Gastrocnemius medialis (tissue), 4 donors: Measurements from ENCODE around the gene C5orf52. TPM values are rescaled to one million over a fixed set of nuclear protein-coding genes. Genes with fewer than 3 reads are reported as not detected.

ENCODE experiments used
- ATAC-seq, 2 donors: fragments of 150-250 bp; one replicate each; pipeline ENCODE4 v1.9.1; 2016
- DNase-seq, 2 donors: peaks; one replicate each; pipeline ENCODE4 v3.0.0-alpha.2; 2019
- H3K27ac ChIP-seq, 4 donors: fragments of 200-600 bp; sonication (generic); 1 replicate in 1 of 4; 2 replicates in 3 of 4; pipeline ENCODE4 v1.5.1; 2016 to 2018; ENCODE audit warnings: mild to moderate bottlenecking in 2 of 4, moderate library complexity in 1 of 4
- H3K27me3 ChIP-seq, 3 donors: fragments of 200-600 bp; sonication (generic) in 2 of 3; 1 replicate in 1 of 3; 2 replicates in 2 of 3; pipeline versions ENCODE4 v1.5.1 to v1.6.0; 2016 to 2019; ENCODE audit warnings: mild to moderate bottlenecking in 1 of 3, moderate library complexity in 1 of 3
- H3K36me3 ChIP-seq, 2 donors: fragments of 200-600 bp; sonication (generic) in 1 of 2; one replicate each; pipeline ENCODE4 v1.5.1; 2017 to 2018
- H3K4me1 ChIP-seq, 2 donors: fragments of 200-600 bp; sonication (generic) in 1 of 2; one replicate each; pipeline ENCODE4 v1.5.1; 2016 to 2017; ENCODE audit warnings: mild to moderate bottlenecking in 2 of 2
- H3K4me3 ChIP-seq, 4 donors: fragments of 200-600 bp; sonication (generic) in 3 of 4; 1 replicate in 1 of 4; 2 replicates in 3 of 4; pipeline ENCODE4 v1.5.1; 2016 to 2019; ENCODE audit warnings: mild to moderate bottlenecking in 2 of 4
- H3K9me3 ChIP-seq, 3 donors: fragments of 200-600 bp; sonication (generic) in 2 of 3; 1 replicate in 1 of 3; 2 replicates in 2 of 3; pipeline ENCODE4 v1.5.1; 2016 to 2019
- CTCF ChIP-seq, 5 experiments: fragments of 450-650 bp in 3 of 5; fragments of 200-600 bp in 2 of 5; sonication (generic) in 2 of 5; IDR thresholded peaks in 4 of 5; conservative IDR thresholded peaks in 1 of 5; 1 replicate in 4 of 5; 2 replicates in 1 of 5; pipeline ENCODE4 v1.5.1; 2016 to 2019; ENCODE audit warnings: antibody characterized with exemption in 5 of 5, mild to moderate bottlenecking in 3 of 5, moderate library complexity in 3 of 5
- POLR2A ChIP-seq, 2 donors: fragments of 450-650 bp; IDR thresholded peaks; one replicate each; pipeline ENCODE4 v1.6.1; 2017; ENCODE audit warnings: antibody characterized with exemption in 2 of 2, mild to moderate bottlenecking in 2 of 2, moderate library complexity in 2 of 2
- in situ Hi-C, 4 donors: fragments of 200-750 bp; cut with MboI; loops; one replicate each; pipeline versions ENCODE4 v1.15.0 to v1.8.0; 2017; ENCODE audit warnings: low sequenced_read_pairs in 4 of 4
- intact Hi-C: fragments of 100-400 bp; cut with DNase I; formaldehyde crosslinking; loops from one replicate; pipeline ENCODE4 v1.15.1; 2023; ENCODE audit warnings: low total_unique reads
- total RNA-seq, 4 donors: library from RNA; depleted of rRNA; stranded (reverse); fragments of >200 nt; gene quantifications; one replicate each; pipeline versions ENCODE4 v1.1.0 to v1.2.3, GENCODE V29; 2016

Gene C5orf52
- total RNA-seq, 4 donors from 2014 or later: not detected

GRCh38 chr5:157713830-157714595, 42.7 kb downstream of the C5orf52 start:
- H3K36me3 ChIP-seq: no peaks in the 10 kb centered on the region
- in situ Hi-C loops (loop anchor here in 3 of 4 donors (10.0 to 25.0 kb wide), 3 partner anchors 277 to 389 kb away; no protein-coding TSS in a partner anchor), intact Hi-C loops (no loop called here)
- H3K27ac ChIP-seq: no peak overlapping the region
- H3K4me1 ChIP-seq: peaks cover 0 to 3% of the 10 kb centered on the region in 2 donors
- no peak for DNase-seq
- no peak overlapping the region for H3K4me3 ChIP-seq
- no peaks in the 10 kb centered on the region for H3K9me3 ChIP-seq
- TF ChIP-seq CTCF (IDR thresholded peaks at IDR 0.05 in 4 of 5, conservative IDR thresholded peaks at IDR 0.05 in 1 of 5) (no peak), POLR2A (IDR thresholded peaks at IDR 0.05) (no peak)
- no peak for ATAC-seq
- no peaks in the 10 kb centered on the region for H3K27me3 ChIP-seq

- Histone ChIP-seq H3K9me3 (no peaks in the 10 kb centered on the region), H3K4me1 (peaks cover 0 to 3% of the 10 kb centered on the region in 2 donors), H3K4me3 (no peak overlapping the region), H3K27ac (no peak overlapping the region), H3K27me3 (no peaks in the 10 kb centered on the region), H3K36me3 (no peaks in the 10 kb centered on the region)
- no peak for TF ChIP-seq CTCF (IDR thresholded peaks at IDR 0.05 in 4 of 5, conservative IDR thresholded peaks at IDR 0.05 in 1 of 5)
- ATAC-seq (no peak), DNase-seq (no peak)
- intact Hi-C loops (no loop called here), in situ Hi-C loops (loop anchor here in 3 of 4 donors (10.0 to 25.0 kb wide), 3 partner anchors 277 to 390 kb away; no protein-coding TSS in a partner anchor)
These were observed 43.2 kb downstream of the C5orf52 start for GRCh38 chr5:157714596-157714864.

GRCh38 chr5:157718519-157718918, 47.2 kb downstream of the C5orf52 start:
- in situ Hi-C loops (loop anchor here (5.0 to 25.0 kb wide), 4 partner anchors 281 to 394 kb away; no protein-coding TSS in a partner anchor), intact Hi-C loops (loop anchor here (1.0 kb wide), 1 partner anchor 286 kb away; no protein-coding TSS in a partner anchor)
- Histone ChIP-seq H3K4me3 (no peak overlapping the region), H3K36me3 (no peaks in the 10 kb centered on the region), H3K27ac (no peak overlapping the region), H3K4me1 (peaks cover 0 to 3% of the 10 kb centered on the region in 2 donors), H3K27me3 (no peaks in the 10 kb centered on the region), H3K9me3 (no peaks in the 10 kb centered on the region)
- TF ChIP-seq CTCF (IDR thresholded peaks at IDR 0.05 in 4 of 5, conservative IDR thresholded peaks at IDR 0.05 in 1 of 5) (peak; percentile 31 to 62 (median 46)), POLR2A (IDR thresholded peaks at IDR 0.05) (no peak)
- DNase-seq (no peak), ATAC-seq (peak in 1 of 2 donors; percentile 55)

DNA sequence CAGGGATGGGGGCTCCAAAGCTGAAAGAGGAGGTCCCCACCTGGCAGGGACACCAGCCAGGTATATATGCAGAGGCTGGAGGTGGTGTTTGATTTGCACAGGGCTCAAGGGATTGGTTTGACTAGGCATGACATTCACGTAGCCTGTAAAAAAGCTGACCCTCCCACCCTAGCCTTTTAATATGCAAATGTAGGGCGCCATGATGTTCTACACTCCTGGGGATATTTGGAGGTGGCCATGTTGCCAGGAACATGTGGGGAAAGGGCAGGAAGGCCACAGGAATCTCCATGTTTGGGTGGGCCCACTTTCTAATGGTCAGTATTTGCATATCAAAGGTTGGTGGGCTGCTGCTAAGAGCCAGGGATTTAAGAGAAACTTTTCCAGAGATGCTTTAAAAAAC, 47.9 kb downstream of the C5orf52 start:
- Histone ChIP-seq H3K9me3 (no peaks in the 10 kb centered on the region), H3K4me1 (peaks cover 0 to 3% of the 10 kb centered on the region in 2 donors), H3K4me3 (no peak overlapping the region), H3K27me3 (no peaks in the 10 kb centered on the region), H3K36me3 (no peaks in the 10 kb centered on the region), H3K27ac (no peak overlapping the region)
- ATAC-seq: no peak
- intact Hi-C loops (no loop called here), in situ Hi-C loops (loop anchor here (5.0 to 25.0 kb wide), 4 partner anchors 282 to 394 kb away; no protein-coding TSS in a partner anchor)
- TF ChIP-seq CTCF (IDR thresholded peaks at IDR 0.05 in 4 of 5, conservative IDR thresholded peaks at IDR 0.05 in 1 of 5) (no peak), POLR2A (IDR thresholded peaks at IDR 0.05) (no peak)
- no peak for DNase-seq
